Breast epithelium (tissue), 4 donors: ENCODE results near the gene QSOX2. TPM values are rescaled to one million over a fixed set of nuclear protein-coding genes. Genes with fewer than 3 reads are reported as not detected.

Experiments used
- DNase-seq, 2 donors: peaks; one replicate each; pipeline ENCODE4 v3.0.0-alpha.2; 2019; ENCODE audit warnings: low spot score in 2 of 2
- H3K27ac ChIP-seq, 2 donors: fragments of 200-600 bp; sonication (generic) in 1 of 2; one replicate each; pipeline ENCODE4 v1.5.1; 2016 to 2019; ENCODE audit warnings: mild to moderate bottlenecking in 1 of 2
- H3K27me3 ChIP-seq, 2 donors: fragments of 200-600 bp; sonication (generic) in 1 of 2; one replicate each; pipeline versions ENCODE4 v1.5.1 to v1.6.0; 2017 to 2019; ENCODE audit warnings: control low read depth in 1 of 2, mild to moderate bottlenecking in 1 of 2
- H3K36me3 ChIP-seq: fragments of 200-600 bp; one replicate; pipeline ENCODE4 v1.5.1; 2019
- H3K4me1 ChIP-seq, 2 donors: fragments of 200-600 bp; sonication (generic); one replicate each; pipeline ENCODE4 v1.5.1; 2016 to 2019; ENCODE audit warnings: control low read depth in 1 of 2
- H3K4me3 ChIP-seq, 3 donors: fragments of 200-600 bp; sonication (generic); 1 replicate in 2 of 3; 2 replicates in 1 of 3; pipeline ENCODE4 v1.5.1; 2016 to 2019; ENCODE audit warnings: mild to moderate bottlenecking in 3 of 3, moderate library complexity in 2 of 3
- H3K9me3 ChIP-seq, 2 donors: fragments of 200-600 bp; sonication (generic) in 1 of 2; one replicate each; pipeline ENCODE4 v1.5.1; 2016 to 2019; ENCODE audit warnings: control low read depth in 1 of 2
- CTCF ChIP-seq, 3 donors: fragments of 450-650 bp; IDR thresholded peaks; one replicate each; pipeline ENCODE4 v1.5.1; 2016 to 2017; ENCODE audit warnings: antibody characterized with exemption in 3 of 3, mild to moderate bottlenecking in 3 of 3, moderate library complexity in 3 of 3
- POLR2A ChIP-seq: fragments of 450-650 bp; IDR thresholded peaks from one replicate; pipeline ENCODE4 v1.6.1; 2016; ENCODE audit warnings: antibody characterized with exemption, mild to moderate bottlenecking, moderate library complexity
- POLR2AphosphoS5 ChIP-seq, 3 donors: sonication (generic); formaldehyde crosslinking; IDR thresholded peaks; one replicate each; pipeline ENCODE4 v1.6.1; 2017; ENCODE audit warnings: antibody characterized with exemption in 3 of 3
- intact Hi-C: fragments of 100-400 bp; cut with DNase I; formaldehyde crosslinking; loops from one replicate; pipeline ENCODE4 v1.15.1; 2023; ENCODE audit warnings: low total_unique reads
- total RNA-seq, 3 donors: library from RNA; depleted of rRNA; stranded (reverse); fragments of >200 nt; gene quantifications; one replicate each; pipeline ENCODE4 v1.1.0, GENCODE V29; 2016

QSOX2 gene
- total RNA-seq, 3 donors from 2014 or later = 5.6 to 8.8 (median 6.2) TPM

GRCh38 chr9:136251264-136252115 is 5.9 kb upstream of the QSOX2 start:
- TF ChIP-seq POLR2A (no peak), CTCF (IDR thresholded peaks at IDR 0.05) (no peak), POLR2AphosphoS5 (IDR thresholded peaks at IDR 0.05) (no peak)
- Histone ChIP-seq H3K9me3 (no peaks in the 10 kb centered on the region), H3K36me3 (no peaks in the 10 kb centered on the region), H3K27ac (no peak overlapping the region), H3K4me3 (no peak overlapping the region), H3K27me3 (peaks cover 0 to 32% of the 10 kb centered on the region in 2 donors), H3K4me1 (no peaks in the 10 kb centered on the region)
- no peak for DNase-seq
- intact Hi-C loops = no loop called here

- intact Hi-C loops = no loop called here
- Histone ChIP-seq H3K36me3 (no peaks in the 10 kb centered on the region), H3K27me3 (peaks cover 0 to 26% of the 10 kb centered on the region in 2 donors), H3K4me1 (no peaks in the 10 kb centered on the region), H3K27ac (no peak overlapping the region), H3K4me3 (no peak overlapping the region), H3K9me3 (no peaks in the 10 kb centered on the region)
- DNase-seq = no peak
- TF ChIP-seq POLR2AphosphoS5 (IDR thresholded peaks at IDR 0.05) (no peak), CTCF (IDR thresholded peaks at IDR 0.05) (no peak), POLR2A (no peak)
Measured at GRCh38 chr9:136250676-136251075, 5.1 kb upstream of the QSOX2 start.

- H3K36me3 ChIP-seq = no peaks in the 10 kb centered on the region
- H3K27me3 ChIP-seq = peaks cover 0 to 24% of the 10 kb centered on the region in 2 donors
- no peaks in the 10 kb centered on the region for H3K4me1 ChIP-seq
- intact Hi-C loops = no loop called here
- no peak for TF ChIP-seq POLR2A
- no peak for TF ChIP-seq POLR2AphosphoS5 (IDR thresholded peaks at IDR 0.05)
- no peak for TF ChIP-seq CTCF (IDR thresholded peaks at IDR 0.05)
- H3K4me3 ChIP-seq = no peak overlapping the region
- no peak for DNase-seq
- no peak overlapping the region for H3K27ac ChIP-seq
- H3K9me3 ChIP-seq = no peaks in the 10 kb centered on the region
Measured at GRCh38 chr9:136249877-136250559, 4.4 kb upstream of the QSOX2 start.

- DNase-seq = no peak
- Histone ChIP-seq H3K4me1 (peaks cover 0 to 7% of the 10 kb centered on the region in 2 donors), H3K4me3 (no peak overlapping the region), H3K36me3 (no peaks in the 10 kb centered on the region), H3K9me3 (no peaks in the 10 kb centered on the region), H3K27me3 (peaks cover 0 to 18% of the 10 kb centered on the region in 2 donors), H3K27ac (no peak overlapping the region)
- TF ChIP-seq POLR2AphosphoS5 (IDR thresholded peaks at IDR 0.05) = no peak
- TF ChIP-seq CTCF (IDR thresholded peaks at IDR 0.05) = no peak
- TF ChIP-seq POLR2A = no peak
- intact Hi-C loops = no loop called here
Measured at GRCh38 chr9:136248951-136249876, 3.6 kb upstream of the QSOX2 start.
